ENCODE measurements around the gene SORBS1.
"Not testable (repeated sequence)": the region's sequence is repeated elsewhere in the genome, so short reads cannot be mapped to it uniquely, and the experiment has no call there.

Gene SORBS1

GRCh38 chr10:95485056-95485844, 75.9 kb downstream of the SORBS1 start:
- no peak for DNase-seq (ENCODE audit: low read depth, low spot score)

DNA sequence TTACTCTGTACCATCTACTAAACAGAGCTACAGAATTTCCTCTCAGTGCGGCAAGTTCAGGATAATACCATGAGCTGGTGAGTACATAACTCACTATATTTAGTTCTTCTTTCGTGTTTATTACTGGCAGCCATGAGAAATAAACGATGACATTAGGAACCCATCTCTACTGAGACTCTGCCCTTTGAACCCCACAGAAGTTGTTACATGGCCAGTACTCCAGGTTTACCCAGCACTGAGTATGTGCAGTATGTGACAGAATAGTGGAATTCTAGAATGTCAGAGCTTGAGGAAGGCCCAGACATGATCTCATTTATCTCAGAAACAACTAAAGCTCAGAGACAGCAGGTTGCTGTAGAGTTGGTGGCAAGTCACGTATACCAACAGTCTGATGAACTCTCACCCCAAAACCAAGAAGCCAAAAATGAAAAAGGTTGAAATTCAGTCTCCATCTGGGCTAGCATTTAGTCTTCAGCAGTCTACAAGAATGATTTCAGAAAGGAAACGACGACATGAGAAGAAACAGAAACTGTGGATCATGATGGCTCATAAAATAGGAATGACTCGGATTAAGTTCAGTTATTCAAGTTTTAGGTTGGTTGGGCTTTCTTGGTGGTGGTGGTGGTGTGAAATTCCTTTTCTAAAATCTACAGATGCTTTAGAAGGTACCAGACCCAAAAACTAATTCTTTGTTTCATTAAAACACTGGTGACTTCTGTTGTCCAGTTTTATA, 78.5 kb downstream of the SORBS1 start:
- no peak for DNase-seq (ENCODE audit: low read depth, low spot score)

GRCh38 chr10:95480901-95481491, 80.2 kb downstream of the SORBS1 start:
- DNase-seq (ENCODE audit: low read depth, low spot score) = no peak

- no peak for DNase-seq (ENCODE audit: low read depth, low spot score)
Measured at GRCh38 chr10:95480102-95480900, 80.9 kb downstream of the SORBS1 start.

GRCh38 chr10:95478935-95479334, 82.2 kb downstream of the SORBS1 start:
- no peak for DNase-seq (ENCODE audit: low read depth, low spot score)

GRCh38 chr10:95478185-95478584, 83.0 kb downstream of the SORBS1 start:
- no peak for DNase-seq (ENCODE audit: low read depth, low spot score)

DNA sequence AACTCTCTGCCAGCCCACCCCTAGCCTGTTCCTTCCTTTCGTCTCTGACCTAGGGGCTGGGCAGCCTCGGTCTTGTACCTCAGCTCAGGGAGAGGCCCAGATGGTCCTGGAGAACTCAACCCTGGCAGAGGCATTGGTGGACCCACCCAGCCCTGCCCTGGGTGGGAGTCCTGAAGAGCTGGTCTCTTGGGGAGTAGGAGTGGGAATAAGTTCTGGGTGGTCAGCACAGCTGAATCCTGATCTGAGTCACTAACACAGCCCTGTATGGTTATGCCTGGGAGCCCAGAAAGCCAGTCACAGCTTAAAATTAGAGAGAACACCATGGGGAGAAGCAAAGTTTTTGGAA, 84.0 kb downstream of the SORBS1 start:
- no peak for DNase-seq (ENCODE audit: low read depth, low spot score)

- no peak for DNase-seq (ENCODE audit: low read depth, low spot score)
Measured at GRCh38 chr10:95476469-95477174, 84.5 kb downstream of the SORBS1 start.

DNA sequence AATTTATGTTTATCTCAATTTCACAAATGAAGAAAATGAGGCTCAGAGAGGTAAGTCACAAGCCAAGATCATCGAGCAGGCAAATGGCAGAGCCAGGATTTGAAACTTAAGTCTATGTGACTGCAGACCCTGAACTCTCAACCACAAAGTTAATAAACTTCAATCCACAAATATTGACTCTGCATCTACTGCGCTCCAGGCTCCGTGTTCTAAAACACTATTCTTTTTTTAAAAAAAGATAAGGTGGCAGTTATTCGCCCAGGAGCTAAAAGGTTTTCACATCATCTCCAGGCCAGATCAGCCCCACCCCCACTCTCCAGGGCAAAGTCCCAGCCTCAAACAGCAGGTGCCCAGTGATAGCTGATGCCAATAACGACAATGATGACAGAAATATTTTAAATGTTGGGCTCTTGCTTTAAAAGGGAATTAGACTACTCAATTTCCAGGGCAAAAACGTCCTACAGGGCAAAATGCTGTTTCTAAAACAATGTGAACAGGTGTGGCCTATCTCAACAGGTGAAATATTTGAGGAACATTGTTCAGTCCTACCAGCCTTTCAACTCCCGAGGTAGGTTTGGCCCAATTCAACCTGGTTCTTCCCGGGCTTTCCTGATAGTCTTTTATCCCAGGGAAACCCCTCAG, 85.2 kb downstream of the SORBS1 start:
- no peak for DNase-seq (ENCODE audit: low read depth, low spot score)

DNA sequence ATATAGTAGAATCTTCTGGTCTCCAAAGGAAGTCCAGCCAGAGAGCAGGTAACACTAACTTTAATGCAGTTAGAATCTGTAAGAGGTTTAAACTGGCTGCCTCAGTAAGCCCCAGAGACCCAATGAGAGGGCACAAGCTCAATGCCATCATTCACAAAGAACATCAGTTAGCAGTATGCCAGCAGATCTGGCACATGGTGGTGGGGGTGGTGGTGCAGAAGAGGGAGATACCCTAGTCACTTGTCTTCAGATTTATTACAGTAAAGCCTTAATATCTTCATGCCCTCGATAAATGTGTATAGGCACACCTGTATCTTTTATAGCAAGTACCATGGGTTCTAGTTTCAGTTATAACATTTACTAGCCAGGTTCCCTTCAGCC, 86.2 kb downstream of the SORBS1 start:
- no peak for DNase-seq (ENCODE audit: low read depth, low spot score)

GRCh38 chr10:95474228-95475002, 86.8 kb downstream of the SORBS1 start:
- no peak for DNase-seq (ENCODE audit: low read depth, low spot score)

DNA sequence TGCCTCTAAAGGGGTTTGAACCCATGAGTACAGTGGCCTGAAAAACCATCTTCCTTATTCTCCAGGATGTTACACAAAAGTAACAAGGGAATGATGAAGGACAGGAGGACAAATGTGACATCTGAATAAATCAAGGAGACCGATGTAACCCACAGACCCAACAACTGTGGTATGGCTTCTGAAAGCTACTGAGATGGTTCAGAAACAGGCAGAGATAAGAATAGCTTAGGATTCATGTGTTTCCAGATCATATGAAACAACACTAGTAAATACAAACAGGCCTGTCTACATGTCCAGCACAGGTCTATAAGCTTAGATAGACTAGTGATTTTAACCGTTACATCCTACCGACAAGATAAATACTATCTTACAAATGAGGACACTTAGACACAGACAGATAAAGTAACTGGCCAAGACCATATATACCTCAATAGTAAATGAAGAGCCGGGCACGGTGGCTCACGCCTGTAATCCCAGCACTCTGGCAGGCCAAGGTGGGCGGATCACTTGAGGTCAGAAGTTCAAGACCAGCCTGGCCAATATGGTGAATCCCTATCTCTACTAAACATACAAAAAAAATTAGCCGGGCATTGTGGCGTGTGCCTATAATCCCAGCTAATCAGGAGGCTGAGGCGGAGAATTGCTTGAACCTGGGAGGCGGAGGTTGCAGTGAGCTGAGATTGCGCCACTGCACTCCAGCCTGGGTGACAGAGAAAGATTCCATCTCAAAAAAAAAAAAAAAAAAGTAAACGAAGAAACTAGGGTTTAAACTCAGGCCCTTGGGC, 88.7 kb downstream of the SORBS1 start:
- no peak for DNase-seq (ENCODE audit: low read depth, low spot score)

GRCh38 chr10:95469676-95470075, 91.5 kb downstream of the SORBS1 start:
- no peak for DNase-seq (ENCODE audit: low read depth, low spot score)

- DNase-seq (ENCODE audit: low read depth, low spot score) = no peak
Measured at GRCh38 chr10:95469251-95469650, 91.9 kb downstream of the SORBS1 start.

DNA sequence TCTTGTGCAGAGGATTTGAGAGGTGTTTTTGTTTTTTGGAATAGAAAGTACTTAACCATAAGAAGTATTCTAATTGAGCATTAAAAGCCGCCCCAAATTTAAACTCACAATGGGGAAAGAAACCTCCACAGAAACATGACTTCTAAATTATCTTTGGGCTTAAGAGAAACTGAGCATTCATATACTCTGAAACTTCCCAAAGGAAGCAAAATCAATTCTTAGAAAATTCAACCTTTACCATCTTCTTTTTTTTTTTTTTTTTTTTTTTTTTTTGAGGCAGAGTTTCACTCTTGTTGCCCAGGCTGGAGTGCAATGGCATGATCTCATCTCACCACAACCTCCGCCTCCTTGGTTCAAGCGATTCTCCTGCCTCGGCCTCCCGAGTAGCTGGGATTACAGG, 93.5 kb downstream of the SORBS1 start:
- not testable (repeated sequence) for DNase-seq (ENCODE audit: low read depth, low spot score)

- no peak for DNase-seq (ENCODE audit: low read depth, low spot score)
Measured at GRCh38 chr10:95467162-95467599, 94.0 kb downstream of the SORBS1 start.

DNA sequence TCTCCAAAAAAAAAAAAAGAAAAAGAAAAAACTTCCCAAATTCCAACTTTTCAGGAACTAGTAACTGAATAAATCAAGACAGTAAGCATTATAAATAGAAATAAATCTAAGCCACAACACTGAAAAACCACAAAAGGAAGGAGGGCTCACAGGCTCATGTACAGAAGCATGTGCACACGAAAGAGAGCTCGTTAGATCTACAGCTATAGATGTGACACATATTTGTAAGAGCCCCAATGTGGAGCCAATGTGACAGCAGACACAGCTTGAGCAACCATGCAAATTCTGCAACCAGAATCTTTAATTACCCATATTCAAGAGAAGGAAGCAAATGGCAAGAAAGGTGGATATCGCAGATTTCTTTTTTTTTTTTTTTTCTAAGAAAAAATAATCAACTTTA, 94.7 kb downstream of the SORBS1 start:
- no peak for DNase-seq (ENCODE audit: low read depth, low spot score)

DNA sequence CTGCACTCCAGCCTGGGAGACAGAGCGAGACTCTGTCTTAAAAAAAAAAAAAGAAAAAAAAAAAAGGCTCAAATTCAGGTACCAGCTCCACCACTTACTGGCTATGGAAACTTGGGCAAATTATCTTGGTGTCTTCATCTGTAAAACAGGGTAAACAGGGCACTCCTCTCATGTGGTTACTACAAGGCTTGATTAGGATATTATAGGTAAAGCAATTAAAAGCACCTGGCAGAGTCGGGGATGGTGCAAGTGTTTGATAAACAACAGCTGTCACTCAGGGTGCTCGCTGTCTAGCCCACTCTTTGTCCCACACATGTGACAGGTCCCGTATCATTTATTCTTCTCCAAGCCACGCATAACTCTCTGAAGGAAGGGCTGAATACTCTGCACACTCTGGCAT, 96.9 kb downstream of the SORBS1 start:
- DNase-seq (ENCODE audit: low read depth, low spot score) = no peak

Measured in activated CD4-positive, CD25-positive, alpha-beta regulatory T cell treated with anti-CD3 and anti-CD28 coated beads, Interleukin-2, amount 50 U/mL, for 16 hours (primary cell).